ENCODE measurements around the gene SMARCA2.

DNA sequence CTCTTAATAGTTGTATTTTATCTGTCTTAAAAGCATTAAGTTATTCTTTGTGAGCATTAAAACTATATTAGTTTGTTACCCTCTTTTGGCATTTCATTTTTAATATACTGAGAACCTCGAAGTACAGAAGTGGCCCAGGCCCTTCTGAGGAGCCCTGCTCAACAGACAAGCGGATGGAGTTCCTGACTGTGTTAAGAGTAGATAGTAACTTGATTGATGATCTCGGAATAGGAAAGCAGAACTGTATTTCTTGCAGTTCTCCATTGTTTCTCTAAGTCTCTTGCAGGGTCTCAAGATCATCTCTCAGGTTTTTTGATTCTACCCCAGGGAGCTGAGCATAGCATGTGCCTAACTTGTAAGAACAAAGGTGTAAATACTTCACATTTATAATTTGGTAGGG lies 139.6 kb downstream of the SMARCA2 start:
- no peak for TF ChIP-seq CTCF (IDR thresholded peaks at IDR 0.05)
- no peak for TF ChIP-seq ZFX (IDR thresholded peaks at IDR 0.05; ENCODE audit: borderline replicate concordance)
